HG03135 (cell line): ENCODE results near the gene ADAM17.
"Not testable (repeated sequence)": the region's sequence is repeated elsewhere in the genome, so short reads cannot be mapped to it uniquely, and the experiment has no call there.

ENCODE experiments used
- ATAC-seq: cut with Tn5 transposase; IDR thresholded peaks from one replicate; pipeline ENCODE4 v1.9.1; 2021; ENCODE audit warnings: mild to moderate bottlenecking, moderate library complexity; ENCODE audit not compliant: unreplicated experiment

The ADAM17 gene

GRCh38 chr2:9570182-9571060, 14.8 kb upstream of the ADAM17 start:
- ATAC-seq, result no peak

GRCh38 chr2:9565436-9566153, 10.0 kb upstream of the ADAM17 start:
- no peak for ATAC-seq

- no peak for ATAC-seq
Measured at GRCh38 chr2:9560628-9561027, 5.0 kb upstream of the ADAM17 start.

- no peak for ATAC-seq
Measured at GRCh38 chr2:9558948-9559381, 3.3 kb upstream of the ADAM17 start.

GRCh38 chr2:9556121-9556743, 602 bp upstream of the ADAM17 start:
- ATAC-seq, result peak; percentile 30

GRCh38 chr2:9554921-9555296, 721 bp downstream of the ADAM17 start:
- no peak for ATAC-seq

- no peak for ATAC-seq
Measured at GRCh38 chr2:9552219-9553178, 3.1 kb downstream of the ADAM17 start.

- ATAC-seq, result not testable (repeated sequence)
Measured at GRCh38 chr2:9550859-9551391, 4.7 kb downstream of the ADAM17 start.

GRCh38 chr2:9549420-9549819, 6.2 kb downstream of the ADAM17 start:
- no peak for ATAC-seq

GRCh38 chr2:9548506-9548905, 7.1 kb downstream of the ADAM17 start:
- peak; percentile 55 for ATAC-seq

- ATAC-seq, result no peak
Measured at GRCh38 chr2:9547262-9547991, 8.2 kb downstream of the ADAM17 start.

- ATAC-seq, result no peak
Measured at GRCh38 chr2:9545502-9545901, 10.1 kb downstream of the ADAM17 start.

- no peak for ATAC-seq
Measured at GRCh38 chr2:9543557-9543956, 12.1 kb downstream of the ADAM17 start.

GRCh38 chr2:9539531-9539930, 16.1 kb downstream of the ADAM17 start:
- ATAC-seq, result no peak

GRCh38 chr2:9538000-9538507, 17.6 kb downstream of the ADAM17 start:
- no peak for ATAC-seq

GRCh38 chr2:9536504-9536903, 19.1 kb downstream of the ADAM17 start:
- ATAC-seq, result no peak

- no peak for ATAC-seq
Measured at GRCh38 chr2:9535177-9535576, 20.5 kb downstream of the ADAM17 start.

GRCh38 chr2:9533663-9534062, 22.0 kb downstream of the ADAM17 start:
- no peak for ATAC-seq

GRCh38 chr2:9532421-9532820, 23.2 kb downstream of the ADAM17 start:
- ATAC-seq, result no peak
